PC-9 (cell line): Measurements from ENCODE around the gene VDR. TPM values are rescaled to one million over a fixed set of nuclear protein-coding genes. Genes with fewer than 3 reads are reported as not detected.

Experiments used
- BruUV-seq: library from RNA; stranded (reverse); fragments of 400-500 nt; replicated peaks from 2 replicates; lab custom pipeline; 2021; lab: Mats Ljungman, UMichigan
- CTCF ChIA-PET: fragments of 300-600 bp; sonication (Branson Sonifier 250); formaldehyde crosslinking; loops from one replicate; lab custom pipeline; 2022; ENCODE audit warnings: antibody characterized with exemption; lab: Charles Lee
- POLR2A ChIA-PET: fragments of 300-600 bp; sonication (Branson Sonifier 250); formaldehyde crosslinking; loops from one replicate; lab custom pipeline; 2022; ENCODE audit warnings: antibody characterized with exemption; ENCODE audit not compliant: unreplicated experiment; lab: Charles Lee
- DNase-seq, 2 experiments: peaks; one replicate each; pipeline versions ENCODE4 v3.0.0 to v3.0.0-alpha.2; 2015 to 2022; ENCODE audit warnings: mixed read lengths in 1 of 2
- H2AFZ ChIP-seq: fragments of 200-600 bp; sonication (generic); 2 replicates; pipeline ENCODE4 v1.8.1; 2017; ENCODE audit warnings: antibody characterized with exemption
- H3F3A ChIP-seq: fragments of 200-600 bp; sonication (generic); 2 replicates; pipeline ENCODE4 v1.8.1; 2017; ENCODE audit warnings: antibody characterized with exemption, mild to moderate bottlenecking, low read depth; ENCODE audit not compliant: insufficient read depth
- H3K27ac ChIP-seq: fragments of 200-600 bp; sonication (generic); 2 replicates; pipeline ENCODE4 v1.6.1; 2016; ENCODE audit warnings: mixed run types
- H3K27me3 ChIP-seq: fragments of 200-600 bp; sonication (generic); 2 replicates; pipeline ENCODE4 v1.6.1; 2016; ENCODE audit warnings: low read depth, mixed run types; ENCODE audit not compliant: insufficient read depth
- H3K36me3 ChIP-seq: fragments of 200-600 bp; sonication (generic); 2 replicates; pipeline ENCODE4 v1.6.1; 2016; ENCODE audit warnings: low read depth, mixed run types
- H3K4me1 ChIP-seq: fragments of 200-600 bp; sonication (generic); replicated peaks from 2 replicates; pipeline ENCODE4 v1.6.1; 2016; ENCODE audit warnings: mixed run types; ENCODE audit not compliant: insufficient read depth
- H3K4me2 ChIP-seq: fragments of 200-600 bp; sonication (generic); 2 replicates; pipeline ENCODE4 v1.6.1; 2017; ENCODE audit warnings: mixed run types
- H3K4me3 ChIP-seq: fragments of 200-600 bp; sonication (generic); 2 replicates; pipeline ENCODE4 v1.6.1; 2016; ENCODE audit warnings: mixed run types
- H3K79me2 ChIP-seq: fragments of 200-600 bp; sonication (generic); 2 replicates; pipeline ENCODE4 v1.6.1; 2017; ENCODE audit warnings: low read depth, mixed run types
- H3K9me2 ChIP-seq: fragments of 200-600 bp; sonication (generic); 2 replicates; pipeline ENCODE4 v1.8.1; 2017; ENCODE audit warnings: mild to moderate bottlenecking; ENCODE audit not compliant: insufficient read depth
- H3K9me3 ChIP-seq: fragments of 200-600 bp; sonication (generic); 2 replicates; pipeline ENCODE4 v1.8.1; 2016; ENCODE audit warnings: low read depth; ENCODE audit not compliant: insufficient read depth
- H4K20me1 ChIP-seq: fragments of 200-600 bp; sonication (generic); 2 replicates; pipeline ENCODE4 v1.8.1; 2017; ENCODE audit not compliant: insufficient read depth
- EZH2 ChIP-seq: fragments of 200-600 bp; sonication (generic); IDR thresholded peaks from 2 replicates; pipeline ENCODE4 v1.8.0; 2017; ENCODE audit warnings: antibody characterized with exemption, low read depth
- intact Hi-C: fragments of 100-400 bp; cut with micrococcal nuclease; formaldehyde crosslinking; loops from one replicate; pipeline ENCODE4 v1.10.0; 2022; ENCODE audit not compliant: unreplicated experiment
- total RNA-seq: library from RNA; stranded (reverse); gene quantifications from 2 replicates; pipeline ENCODE4 v1.2.3, GENCODE V29; 2021
- TF ChIP-seq, protein P1 (sequence below): fragments of 200-600 bp; sonication (generic); conservative IDR thresholded peaks from 2 replicates; pipeline ENCODE4 v1.6.1; 2017; ENCODE audit warnings: mixed run types, antibody characterized with exemption, mild to moderate bottlenecking, moderate library complexity

VDR gene
- total RNA-seq, 1 experiment from 2014 or later, result 12.3 TPM

DNA sequence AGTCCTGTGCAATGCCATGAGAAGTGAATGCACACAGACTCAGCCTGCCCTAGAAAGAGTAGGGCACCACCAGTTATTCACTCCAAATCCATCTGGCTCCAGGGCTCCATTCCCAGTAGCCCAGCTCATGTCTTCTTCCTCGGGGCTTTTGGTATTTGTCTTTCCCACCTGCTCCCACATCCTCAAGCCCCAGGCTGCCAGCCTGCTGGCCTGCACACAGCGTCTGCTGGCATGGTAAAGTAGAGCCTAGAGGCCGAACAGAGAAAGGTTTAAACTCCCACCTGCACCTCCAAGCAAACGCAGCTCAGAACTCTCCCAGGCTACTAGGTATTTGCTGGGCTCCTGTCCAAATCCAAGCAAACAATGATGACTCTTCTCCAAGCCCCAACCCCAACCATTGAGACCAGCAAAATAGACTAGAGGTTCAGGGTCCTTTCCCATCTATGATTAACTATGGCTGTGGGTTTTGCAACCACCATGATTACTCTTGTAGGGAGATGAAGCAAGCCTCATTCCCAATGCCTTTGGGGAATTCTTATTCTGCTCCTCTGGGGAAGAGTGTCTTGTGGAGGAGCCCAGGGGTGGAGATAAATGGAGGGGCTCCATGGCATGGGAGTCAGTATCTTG is 5.2 kb upstream of the VDR start:
- intact Hi-C loops, result loop anchor here (10.0 kb wide), 1 partner anchor 115 kb away; no protein-coding TSS in a partner anchor
- no TSS peak for BruUV-seq

DNA sequence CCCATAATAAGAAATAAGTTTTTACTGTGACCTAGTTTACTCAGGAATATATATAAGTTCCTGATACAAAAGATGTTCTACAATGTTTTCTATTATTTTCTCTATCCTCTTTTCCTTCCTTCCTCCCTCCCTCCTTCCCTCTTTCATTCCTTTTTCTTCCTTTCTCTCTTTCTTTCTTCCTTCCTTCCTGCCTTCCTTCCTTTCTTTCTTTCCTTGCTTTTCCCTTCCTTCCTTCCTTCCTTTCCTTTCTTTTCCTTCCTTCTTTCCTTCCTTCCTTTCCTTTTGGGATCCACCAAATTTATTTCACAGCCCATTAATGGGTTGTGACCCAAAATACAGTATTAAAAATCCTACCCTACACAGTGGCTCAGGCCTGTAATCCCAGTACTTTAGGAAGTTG is 3.9 kb upstream of the VDR start:
- Histone ChIP-seq H3K4me3 (no peak overlapping the region), H3K27me3 (no peaks in the 10 kb centered on the region), H3K4me1 (peaks cover 9% of the 10 kb centered on the region), H3K4me2 (no peak overlapping the region), H3K9me2 (no peaks in the 10 kb centered on the region), H2AFZ (no peak overlapping the region), H4K20me1 (no peaks in the 10 kb centered on the region), H3F3A (peaks cover 5% of the 10 kb centered on the region; the same call in 1 of the 2 replicates), H3K79me2 (peaks cover under 1% of the 10 kb centered on the region; the same call in 1 of the 2 replicates), H3K36me3 (no peaks in the 10 kb centered on the region), H3K27ac (no peak overlapping the region), H3K9me3 (no peaks in the 10 kb centered on the region)
- TF ChIP-seq EZH2, result no peak
- TF ChIP-seq, protein P1, sequence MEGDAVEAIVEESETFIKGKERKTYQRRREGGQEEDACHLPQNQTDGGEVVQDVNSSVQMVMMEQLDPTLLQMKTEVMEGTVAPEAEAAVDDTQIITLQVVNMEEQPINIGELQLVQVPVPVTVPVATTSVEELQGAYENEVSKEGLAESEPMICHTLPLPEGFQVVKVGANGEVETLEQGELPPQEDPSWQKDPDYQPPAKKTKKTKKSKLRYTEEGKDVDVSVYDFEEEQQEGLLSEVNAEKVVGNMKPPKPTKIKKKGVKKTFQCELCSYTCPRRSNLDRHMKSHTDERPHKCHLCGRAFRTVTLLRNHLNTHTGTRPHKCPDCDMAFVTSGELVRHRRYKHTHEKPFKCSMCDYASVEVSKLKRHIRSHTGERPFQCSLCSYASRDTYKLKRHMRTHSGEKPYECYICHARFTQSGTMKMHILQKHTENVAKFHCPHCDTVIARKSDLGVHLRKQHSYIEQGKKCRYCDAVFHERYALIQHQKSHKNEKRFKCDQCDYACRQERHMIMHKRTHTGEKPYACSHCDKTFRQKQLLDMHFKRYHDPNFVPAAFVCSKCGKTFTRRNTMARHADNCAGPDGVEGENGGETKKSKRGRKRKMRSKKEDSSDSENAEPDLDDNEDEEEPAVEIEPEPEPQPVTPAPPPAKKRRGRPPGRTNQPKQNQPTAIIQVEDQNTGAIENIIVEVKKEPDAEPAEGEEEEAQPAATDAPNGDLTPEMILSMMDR, result no peak
- intact Hi-C loops, result loop anchor here (10.0 kb wide), 1 partner anchor 116 kb away; no protein-coding TSS in a partner anchor
- no peak for DNase-seq
- CTCF ChIA-PET, result no interaction called here
- BruUV-seq, result no TSS peak
- POLR2A ChIA-PET, result no interaction called here

More for the DNA sequence above, 5.2 kb upstream of the VDR start:
- no peaks in the 10 kb centered on the region for H3K9me2 ChIP-seq
- no peaks in the 10 kb centered on the region for H3K79me2 ChIP-seq
- no peaks in the 10 kb centered on the region for H3K9me3 ChIP-seq
- no peaks in the 10 kb centered on the region for H4K20me1 ChIP-seq
- no peaks in the 10 kb centered on the region for H3F3A ChIP-seq
- H2AFZ ChIP-seq, result no peak overlapping the region
- DNase-seq, result no peak
- peaks cover 7% of the 10 kb centered on the region for H3K4me1 ChIP-seq
- ChIA-PET CTCF (no interaction called here), POLR2A (interaction anchor here (0.7 kb wide), 2 partner anchors 24 to 37 kb away, joined by 3 read pairs; no protein-coding TSS in a partner anchor)
- H3K27me3 ChIP-seq, result no peaks in the 10 kb centered on the region
- no peak overlapping the region for H3K4me3 ChIP-seq
- no peak overlapping the region for H3K4me2 ChIP-seq
- H3K27ac ChIP-seq, result no peak overlapping the region
- H3K36me3 ChIP-seq, result no peaks in the 10 kb centered on the region
- no peak for TF ChIP-seq EZH2
- TF ChIP-seq, protein P1, result no peak

DNA sequence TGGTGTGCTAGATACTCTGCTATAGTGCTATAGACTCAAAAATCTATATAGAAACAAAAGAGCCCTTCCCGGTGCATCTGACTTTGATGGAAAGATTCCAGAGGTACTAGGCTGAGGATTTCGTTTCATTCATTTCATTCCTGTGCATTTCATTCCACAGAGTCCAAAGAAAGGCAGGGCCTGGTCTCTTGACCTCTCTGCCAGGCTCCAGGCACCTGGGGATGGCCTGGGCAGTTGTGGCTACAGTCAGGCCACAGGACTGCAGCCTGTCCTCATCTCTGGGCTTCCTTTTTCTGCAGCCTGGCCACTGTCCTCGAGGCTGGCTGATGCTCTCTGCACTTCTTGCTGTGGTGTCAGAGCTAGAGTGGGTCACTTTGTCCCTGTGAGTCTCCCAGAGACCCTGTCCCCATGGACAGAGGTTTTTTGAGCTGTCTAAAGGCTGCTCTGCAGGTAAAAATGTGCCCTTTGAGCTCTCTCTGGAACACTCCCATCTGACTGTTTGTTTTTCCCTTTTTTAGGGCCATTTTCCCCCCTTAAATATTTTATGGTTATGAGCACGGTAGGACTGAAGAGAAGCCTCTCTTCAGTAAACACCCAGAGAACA is 3.2 kb upstream of the VDR start:
- intact Hi-C loops, result loop anchor here (10.0 kb wide), 1 partner anchor 117 kb away; no protein-coding TSS in a partner anchor
- CTCF ChIA-PET, result interaction anchor here (0.6 kb wide), 1 partner anchor 1143 kb away, joined by 7 read pairs; no protein-coding TSS in a partner anchor
- POLR2A ChIA-PET, result no interaction called here

More for the DNA sequence above, 3.2 kb upstream of the VDR start:
- Histone ChIP-seq H3F3A (peaks cover 8% of the 10 kb centered on the region; the same call in 1 of the 2 replicates), H3K27me3 (no peaks in the 10 kb centered on the region), H3K36me3 (no peaks in the 10 kb centered on the region), H3K4me2 (no peak overlapping the region), H3K9me3 (no peaks in the 10 kb centered on the region), H3K4me3 (no peak overlapping the region), H3K9me2 (no peaks in the 10 kb centered on the region), H4K20me1 (no peaks in the 10 kb centered on the region), H3K27ac (no peak overlapping the region), H3K79me2 (peaks cover 8% of the 10 kb centered on the region), H3K4me1 (peaks cover 16% of the 10 kb centered on the region), H2AFZ (no peak overlapping the region)
- no TSS peak for BruUV-seq
- TF ChIP-seq, protein P1, result no peak
- no peak for TF ChIP-seq EZH2
- no peak for DNase-seq
